ACHN (cell line): ENCODE data around the gene OSBPL2.

Experiments
- DNase-seq: peaks from one replicate; pipeline ENCODE4 v3.0.0-alpha.2; 2015
- in situ Hi-C: cut with HindIII; loops from 2 replicates; pipeline ENCODE4 v1.10.0; 2017; ENCODE audit warnings: low sequenced_read_pairs, low pct_ligation_motif_present, low pct_unique_long_range_greater_than_20kb

The OSBPL2 gene

DNA sequence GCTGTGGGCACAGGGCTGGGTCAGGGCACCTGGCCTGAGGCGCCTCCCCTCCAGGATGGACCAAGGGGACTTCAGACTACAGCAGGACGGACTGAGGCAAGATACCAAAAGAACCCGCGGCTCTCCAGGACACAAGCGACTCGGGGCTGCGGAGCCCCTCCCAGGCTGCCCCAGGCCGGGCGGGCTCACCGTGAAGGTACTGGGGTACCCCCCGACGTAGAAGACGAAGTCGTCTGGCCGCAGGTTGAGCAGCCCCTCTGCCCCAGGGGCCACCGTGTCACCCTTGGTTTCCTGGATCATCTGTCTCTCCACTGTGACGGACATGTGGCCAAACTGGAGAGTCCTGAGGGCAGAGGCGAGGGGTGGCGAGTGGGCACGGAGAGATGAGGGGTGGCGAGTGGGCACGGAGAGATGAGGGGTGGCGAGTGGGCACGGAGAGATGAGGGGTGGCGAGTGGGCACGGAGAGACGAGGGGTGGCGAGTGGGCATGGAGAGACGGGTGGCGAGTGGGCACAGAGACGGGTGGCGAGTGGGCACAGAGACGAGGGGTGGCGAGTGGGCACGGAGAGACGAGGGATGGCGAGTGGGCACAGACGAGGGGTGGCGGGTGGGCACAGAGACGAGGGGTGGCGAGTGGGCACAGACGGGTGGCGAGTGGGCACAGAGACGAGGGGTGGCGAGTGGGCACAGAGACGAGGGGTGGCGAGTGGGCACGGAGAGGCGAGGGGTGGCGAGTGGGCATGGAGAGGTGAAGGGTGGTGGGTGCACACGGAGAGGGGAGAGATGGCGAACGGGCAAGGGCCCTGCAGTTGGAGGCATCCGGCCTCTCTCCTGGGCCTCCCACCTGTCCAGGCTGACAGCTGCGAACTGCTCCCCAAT, 75.4 kb downstream of the OSBPL2 start:
- in situ Hi-C loops: no loop called here
- DNase-seq: no peak

DNA sequence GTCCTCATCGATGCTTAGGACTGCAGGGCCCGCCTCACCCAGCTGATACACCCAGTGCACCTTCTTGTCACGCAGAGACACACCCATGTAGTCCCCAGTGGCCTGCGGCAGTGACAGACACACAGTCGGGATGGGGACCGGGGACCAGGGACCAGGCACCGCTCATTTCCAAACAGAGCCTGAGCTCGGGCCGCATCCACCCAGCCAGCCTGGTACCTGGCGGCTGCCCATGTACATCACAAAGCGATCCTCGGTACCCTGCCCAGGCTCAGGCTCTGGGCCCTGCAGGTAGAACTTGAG, 76.0 kb downstream of the OSBPL2 start:
- no peak for DNase-seq

DNA sequence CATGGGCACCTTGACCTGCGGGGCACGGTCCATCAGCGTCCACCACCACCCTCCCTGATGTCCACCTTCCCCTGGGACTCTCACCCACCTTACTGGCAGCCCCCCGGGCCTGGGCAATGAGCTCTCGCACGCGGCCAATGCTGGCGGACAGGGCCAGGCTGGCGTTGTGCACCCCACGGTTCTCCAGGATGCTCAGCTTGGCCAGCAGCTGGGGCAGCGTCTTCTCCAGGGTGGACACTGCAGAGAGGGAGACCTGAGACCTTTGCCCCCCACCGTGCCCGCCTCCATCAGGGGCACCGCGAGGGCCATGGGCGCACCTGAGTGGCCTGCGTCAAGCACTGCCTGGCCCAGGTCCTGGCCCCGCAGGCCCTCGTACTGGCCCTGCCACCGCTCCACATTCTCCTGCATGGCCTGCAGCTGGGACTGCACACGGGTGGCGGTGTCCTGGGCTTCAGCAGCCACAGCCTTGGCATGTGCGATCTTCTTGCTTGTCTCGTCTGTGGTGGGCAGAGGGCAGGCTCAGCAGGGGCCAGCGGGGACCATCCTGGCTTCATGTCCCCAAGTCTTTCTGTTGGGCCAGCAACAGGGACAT, 76.5 kb downstream of the OSBPL2 start:
- no peak for DNase-seq
- in situ Hi-C loops: no loop called here

More for the DNA sequence above, 76.0 kb downstream of the OSBPL2 start:
- in situ Hi-C loops: no loop called here

DNA sequence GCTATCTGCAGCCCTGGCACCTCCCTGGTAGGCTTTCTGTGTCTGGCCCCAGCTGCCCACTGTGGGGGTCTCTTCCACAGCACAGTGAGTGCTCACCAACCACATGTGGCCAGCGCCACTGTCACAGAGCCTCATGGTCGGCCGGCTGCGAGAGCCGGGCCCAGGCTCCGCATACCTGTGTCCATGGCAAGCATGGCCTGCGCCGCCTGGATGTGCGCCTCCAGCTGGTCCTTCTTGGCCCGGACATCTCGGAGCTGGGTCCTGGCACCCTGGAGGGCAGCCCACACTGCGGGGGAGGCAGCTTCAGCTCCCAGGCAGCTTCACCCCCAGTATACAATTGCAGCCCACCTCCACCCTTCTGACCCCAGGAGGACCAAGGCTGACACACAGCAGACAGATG, 77.5 kb downstream of the OSBPL2 start:
- no peak for DNase-seq
- in situ Hi-C loops: no loop called here

DNA sequence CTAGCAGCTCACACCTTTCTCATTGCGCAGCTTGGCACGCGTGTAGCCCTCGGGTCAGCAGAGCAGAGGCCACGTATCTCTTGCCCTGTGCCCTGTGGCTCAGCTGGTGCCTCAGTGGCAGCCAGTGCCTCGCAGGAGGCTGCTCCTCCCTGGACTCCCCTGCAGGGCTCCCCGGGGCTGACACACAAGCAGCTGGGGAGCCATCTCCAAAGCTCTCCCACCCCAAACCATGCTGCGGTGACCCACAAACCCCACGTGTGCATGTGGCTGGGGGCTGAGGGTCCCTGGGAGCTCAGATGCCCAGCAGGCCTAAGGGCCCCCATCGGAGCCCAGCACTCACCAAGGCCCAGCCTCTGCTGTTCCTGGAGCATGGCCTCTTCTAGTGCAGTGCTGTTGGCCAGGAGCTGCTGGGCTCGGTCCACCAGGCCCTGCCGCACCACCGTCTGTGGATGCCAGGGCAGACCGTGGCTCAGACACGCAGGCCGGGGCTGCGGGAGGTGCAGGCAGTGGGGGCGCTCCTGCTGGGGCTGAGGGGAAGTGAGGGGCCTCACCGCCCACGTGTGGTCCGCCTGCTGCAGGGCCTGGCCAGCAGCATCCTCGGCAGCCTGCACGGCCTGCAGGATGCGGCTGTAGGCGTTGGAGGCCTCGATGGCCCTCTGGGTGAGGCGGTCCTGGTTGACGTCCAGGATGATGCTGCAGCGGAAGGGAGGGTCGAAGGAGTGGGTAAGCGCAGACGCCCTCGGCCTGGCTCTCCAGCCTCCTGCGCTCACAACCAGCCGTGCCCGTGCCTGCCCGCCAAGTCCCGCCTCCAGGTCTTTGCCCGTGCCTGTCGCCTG, 78.2 kb downstream of the OSBPL2 start:
- in situ Hi-C loops: no loop called here
- no peak for DNase-seq

DNA sequence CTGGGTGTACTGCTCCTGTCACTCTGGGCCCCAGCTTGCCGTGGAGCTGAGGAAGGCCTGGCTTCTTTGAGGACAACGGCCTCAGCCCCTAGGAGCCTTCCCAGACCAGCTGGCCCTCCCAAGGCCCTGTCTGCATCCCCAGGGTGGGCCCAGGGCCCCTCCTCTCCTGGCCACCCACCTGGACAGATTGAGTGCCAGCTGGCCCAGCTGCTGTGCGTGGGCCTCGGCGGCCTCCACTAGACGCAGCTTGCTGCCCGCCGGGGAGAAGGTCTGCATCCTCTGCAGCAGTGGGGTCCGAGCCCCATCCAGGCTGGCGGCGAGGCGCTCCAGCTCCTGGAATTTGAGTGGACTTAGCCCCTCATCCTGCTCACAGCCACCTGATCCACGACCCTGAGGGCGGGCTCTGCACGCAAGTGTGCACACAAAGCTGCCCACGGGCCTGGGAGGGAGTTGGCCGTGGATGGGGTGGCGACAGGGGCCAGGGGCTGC, 78.9 kb downstream of the OSBPL2 start:
- no peak for DNase-seq
- in situ Hi-C loops: no loop called here

DNA sequence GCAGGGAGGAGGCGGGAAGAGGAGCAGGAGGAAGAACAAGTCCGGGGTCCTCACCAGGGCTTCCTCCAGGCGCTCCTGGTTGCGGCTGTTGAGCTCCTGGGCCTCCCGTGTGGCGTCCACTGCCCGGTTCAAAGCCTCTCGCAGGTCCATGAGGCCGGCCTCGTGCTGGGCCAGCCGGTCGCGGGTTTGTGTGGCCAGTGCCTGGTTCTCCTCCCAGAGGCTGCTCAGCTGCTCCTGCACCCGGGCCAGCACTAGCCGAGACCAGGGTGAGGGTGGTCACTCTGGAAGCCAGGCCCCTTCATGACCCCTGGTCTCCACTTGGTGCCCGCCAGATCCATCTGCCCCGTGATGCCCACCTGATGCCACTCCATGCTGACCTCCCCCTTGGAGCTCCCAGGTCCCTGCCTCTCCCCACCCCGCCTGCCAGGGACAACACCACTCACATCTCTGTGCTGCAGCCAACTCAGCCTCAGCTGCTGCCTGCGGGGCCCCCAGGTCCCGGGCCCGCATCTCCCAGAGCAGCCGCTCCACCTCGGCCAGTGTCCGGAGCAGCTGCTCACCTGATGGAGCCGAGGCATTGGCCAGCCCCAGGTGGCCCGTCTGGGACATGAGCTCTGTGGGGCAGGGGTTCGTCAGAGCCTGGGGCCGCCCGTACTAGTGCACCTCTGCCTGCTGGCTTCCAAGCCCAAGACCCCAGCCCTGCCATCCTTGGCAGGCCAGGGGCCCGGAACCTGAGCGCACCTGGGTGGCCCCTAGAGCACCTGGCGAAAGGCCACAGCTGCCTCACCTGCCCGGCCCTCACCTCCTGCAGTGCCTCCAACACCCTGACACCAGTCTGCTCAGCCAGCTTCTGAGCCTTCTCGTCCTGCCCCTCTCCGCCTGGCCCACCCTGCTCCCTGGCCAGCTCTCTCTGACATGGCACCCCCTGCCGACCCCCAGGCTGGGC, 80.4 kb downstream of the OSBPL2 start:
- in situ Hi-C loops: no loop called here
- no peak for DNase-seq

DNA sequence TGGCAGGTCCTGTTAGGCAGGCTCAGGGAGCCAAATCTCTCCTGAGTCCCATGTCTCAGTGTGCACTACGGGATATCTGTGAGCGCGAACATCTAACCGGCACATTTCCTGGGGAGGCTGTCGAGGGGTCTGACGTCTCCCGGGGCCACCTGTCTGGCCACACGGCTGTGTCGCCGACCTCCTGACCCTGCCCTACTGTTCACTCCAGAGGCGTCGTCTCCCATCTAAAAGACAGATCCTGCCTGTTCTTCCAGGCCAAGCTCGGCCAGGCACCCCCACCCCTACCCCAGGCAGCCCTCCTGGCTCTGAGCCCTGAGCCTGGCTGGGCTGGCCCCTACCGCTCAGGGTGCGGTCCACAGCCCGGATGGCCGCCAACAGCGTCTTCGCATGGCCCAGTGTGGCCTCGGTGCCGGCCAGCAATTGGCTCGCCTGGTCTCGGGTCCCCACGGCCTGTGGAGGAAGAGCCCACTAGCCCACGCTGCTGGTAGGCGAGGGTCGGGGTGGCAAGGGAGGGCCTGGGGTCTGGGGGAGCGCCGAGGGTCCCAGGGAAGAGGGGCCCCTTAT, 81.1 kb downstream of the OSBPL2 start:
- in situ Hi-C loops: no loop called here
- DNase-seq: no peak

DNA sequence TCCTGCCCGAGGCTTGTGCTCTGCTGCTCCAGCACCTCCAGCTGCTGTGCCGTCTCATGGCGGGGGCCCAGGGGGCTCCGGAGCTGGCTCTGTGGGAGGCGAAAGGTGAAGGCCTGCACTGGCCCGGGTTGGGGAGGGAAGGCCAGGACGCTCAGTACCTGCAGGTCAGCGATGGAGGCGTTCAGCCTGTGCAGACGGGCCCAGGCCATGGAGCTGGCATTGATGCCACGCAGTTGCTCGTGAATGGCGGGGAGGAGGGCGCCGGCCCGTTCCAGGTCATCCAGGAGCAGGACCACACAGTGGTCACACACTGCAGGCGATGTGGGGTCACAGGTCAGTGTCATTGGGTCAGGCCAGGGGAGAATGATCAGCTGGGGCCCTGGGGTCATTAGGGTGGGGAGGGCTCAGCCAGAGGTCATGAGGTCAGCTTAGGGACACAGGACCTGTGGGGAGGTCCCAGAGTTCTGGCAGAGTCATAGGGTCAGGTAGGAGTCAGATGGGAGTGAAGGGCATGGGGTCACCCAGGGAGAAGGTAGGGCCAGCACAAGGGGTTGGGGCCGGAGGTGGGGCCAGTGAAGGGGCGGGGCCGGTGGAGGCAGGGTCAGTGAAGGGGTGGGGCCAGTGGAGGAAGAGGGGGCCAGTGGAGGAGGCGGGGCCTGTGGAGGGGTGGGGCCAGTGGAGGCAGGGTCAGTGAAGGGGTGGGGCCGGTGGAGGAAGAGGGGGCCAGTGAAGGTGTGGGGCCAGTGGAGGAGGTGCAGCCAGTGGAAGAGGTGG, 82.4 kb downstream of the OSBPL2 start:
- peak; percentile 16 for DNase-seq
- in situ Hi-C loops: no loop called here

DNA sequence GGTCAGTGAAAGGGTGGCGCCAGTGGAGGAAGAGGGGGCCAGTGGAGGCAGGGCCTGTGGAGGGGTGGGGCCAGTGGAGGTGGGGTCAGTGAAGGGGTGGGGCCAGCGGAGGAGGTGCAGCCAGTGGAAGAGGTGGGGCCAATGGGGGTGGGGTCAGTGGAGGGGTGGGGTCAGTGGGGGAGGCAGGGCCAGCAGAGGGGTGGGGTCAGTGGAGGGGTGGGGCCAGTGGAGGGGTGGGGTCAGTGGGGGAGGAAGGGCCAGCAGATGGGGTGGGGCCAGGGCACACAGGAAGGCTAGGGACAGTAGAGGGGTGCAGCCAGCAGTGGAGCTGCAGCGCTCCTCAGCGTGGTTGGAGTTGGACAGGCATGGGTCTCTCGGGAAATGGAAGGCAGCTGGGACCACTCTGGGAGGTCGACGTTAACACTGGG, 83.2 kb downstream of the OSBPL2 start:
- DNase-seq: peak; percentile 11
- in situ Hi-C loops: no loop called here

DNA sequence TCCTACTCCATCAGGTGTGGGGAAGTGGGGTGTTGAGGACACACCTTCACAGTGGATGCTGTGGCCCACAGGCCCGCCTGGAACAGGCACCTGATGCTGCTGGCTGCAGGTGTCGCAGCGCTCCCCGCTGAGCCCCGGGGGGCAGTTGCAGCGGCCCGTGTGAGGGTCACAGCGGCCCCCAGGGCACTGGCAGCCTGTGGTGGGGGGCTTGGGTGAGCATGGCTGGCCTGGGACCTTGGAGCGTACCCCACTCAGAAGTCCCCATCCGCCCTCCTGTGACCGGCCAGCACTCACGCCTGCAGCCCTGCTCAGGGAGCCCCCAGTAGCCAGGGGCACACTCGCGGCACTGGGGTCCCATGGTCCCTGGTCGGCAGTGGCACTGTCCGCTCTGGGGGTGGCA, 83.7 kb downstream of the OSBPL2 start:
- in situ Hi-C loops: no loop called here
- no peak for DNase-seq

DNA sequence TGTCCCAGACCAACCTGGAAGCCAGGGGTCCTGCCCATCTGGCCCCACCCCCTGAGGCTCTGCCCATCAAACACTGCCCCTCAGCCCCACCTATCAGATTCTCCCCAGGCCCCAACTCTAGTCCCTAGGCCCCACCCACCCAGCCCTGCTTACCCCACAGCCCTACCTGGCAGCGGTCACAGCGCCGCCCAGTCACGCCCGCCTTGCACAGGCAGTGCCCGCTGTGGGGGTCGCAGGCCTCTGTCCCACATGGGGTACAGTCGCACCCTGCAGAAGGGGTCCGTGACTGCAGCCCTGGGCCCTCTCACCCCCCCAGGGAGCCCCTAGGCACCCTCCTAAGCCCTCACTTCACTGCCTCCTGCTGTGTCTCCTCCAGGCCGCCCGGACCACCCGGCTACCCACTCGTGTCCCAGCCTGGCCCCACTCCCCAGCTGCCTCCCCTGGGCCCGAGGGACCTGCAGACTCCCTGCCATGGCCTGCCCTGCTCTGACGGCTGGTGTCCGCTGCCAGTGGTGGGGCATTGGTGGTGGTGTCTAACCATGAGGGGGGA, 84.2 kb downstream of the OSBPL2 start:
- DNase-seq: no peak
- in situ Hi-C loops: no loop called here

DNA sequence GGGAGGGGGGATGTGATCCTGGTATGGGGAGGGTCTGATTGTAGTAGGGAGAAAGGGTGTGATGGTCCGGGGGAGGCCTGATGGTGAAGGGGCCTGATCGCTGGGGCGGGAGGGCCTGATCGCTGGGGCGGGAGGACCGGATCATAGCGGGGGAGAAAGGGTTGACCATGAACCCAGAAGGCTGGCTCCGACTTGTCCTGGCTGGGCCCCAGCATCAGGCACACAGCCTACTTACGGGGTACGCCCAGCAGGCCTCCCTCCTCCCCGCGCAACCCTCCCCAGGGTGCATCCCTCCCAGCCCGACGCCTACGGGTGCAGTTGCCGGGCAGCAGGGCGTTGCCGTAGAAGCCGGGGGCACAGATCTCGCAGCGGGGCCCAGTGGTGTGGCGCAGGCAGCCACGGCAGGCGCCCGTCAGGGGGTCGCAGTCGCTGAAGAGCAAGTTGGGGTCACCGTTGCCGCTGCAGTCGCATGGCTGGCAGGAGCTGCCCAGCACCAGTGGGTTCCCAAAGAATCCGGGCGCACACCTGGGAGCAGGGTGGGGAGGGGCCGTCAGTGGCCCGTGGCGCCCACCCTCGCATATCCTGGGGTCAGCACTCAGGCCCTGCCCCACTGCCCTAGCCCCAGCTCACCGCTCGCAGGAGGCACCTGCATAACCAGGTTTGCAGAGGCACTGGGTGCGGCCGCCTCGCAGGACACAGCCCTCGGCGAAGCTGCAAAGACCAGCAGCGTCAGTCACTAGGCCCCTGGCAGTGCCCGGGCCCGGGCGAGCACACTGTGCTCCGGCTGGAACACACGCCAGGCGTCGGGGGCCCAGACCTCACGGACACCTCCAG, 85.0 kb downstream of the OSBPL2 start:
- in situ Hi-C loops: no loop called here

DNA sequence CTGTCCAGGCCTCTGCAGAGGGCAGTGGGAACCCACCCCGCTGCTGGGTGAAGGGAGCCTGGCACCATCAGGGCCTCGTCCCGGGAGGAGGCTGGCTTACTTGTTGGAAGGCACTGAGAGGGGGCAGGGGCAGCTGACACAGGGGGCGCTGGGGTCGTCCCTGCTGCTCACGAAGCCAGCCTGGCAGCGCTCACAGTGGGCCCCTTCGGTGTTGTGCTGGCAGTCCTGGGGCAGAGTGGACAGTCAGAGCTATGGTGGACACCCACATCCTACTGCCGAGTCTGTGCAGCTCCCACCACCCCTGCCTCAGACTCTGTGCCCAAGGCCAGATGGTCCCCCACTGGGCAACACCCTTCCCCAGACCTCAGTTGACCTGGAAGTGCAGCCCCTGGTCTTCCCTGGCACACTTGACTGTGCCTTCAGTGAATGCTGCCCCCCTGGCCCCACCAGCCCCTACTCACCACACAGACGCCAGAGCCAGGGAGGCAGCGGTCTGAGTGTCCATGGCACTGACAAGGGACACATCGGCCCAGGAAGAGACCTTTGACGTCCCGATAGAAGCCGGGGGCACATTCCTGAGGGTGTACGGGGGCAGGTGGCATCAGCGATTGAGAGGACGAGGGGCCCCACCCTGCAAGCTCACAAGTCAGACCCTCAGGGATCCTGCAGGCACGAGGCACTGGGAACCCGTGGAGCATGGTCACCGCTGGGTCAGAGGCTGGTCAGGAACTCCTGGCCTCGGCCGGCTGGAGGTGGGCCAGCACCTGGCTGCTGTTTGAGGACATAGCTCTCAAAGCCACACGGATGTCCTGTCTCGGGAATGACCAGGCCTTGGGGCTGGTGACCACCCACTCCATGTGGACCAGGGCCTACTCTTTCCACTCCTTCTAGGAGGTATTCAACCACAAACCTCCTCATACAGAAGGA, 85.9 kb downstream of the OSBPL2 start:
- DNase-seq: no peak
- in situ Hi-C loops: no loop called here

More for the DNA sequence above, 85.0 kb downstream of the OSBPL2 start:
- no peak for DNase-seq

DNA sequence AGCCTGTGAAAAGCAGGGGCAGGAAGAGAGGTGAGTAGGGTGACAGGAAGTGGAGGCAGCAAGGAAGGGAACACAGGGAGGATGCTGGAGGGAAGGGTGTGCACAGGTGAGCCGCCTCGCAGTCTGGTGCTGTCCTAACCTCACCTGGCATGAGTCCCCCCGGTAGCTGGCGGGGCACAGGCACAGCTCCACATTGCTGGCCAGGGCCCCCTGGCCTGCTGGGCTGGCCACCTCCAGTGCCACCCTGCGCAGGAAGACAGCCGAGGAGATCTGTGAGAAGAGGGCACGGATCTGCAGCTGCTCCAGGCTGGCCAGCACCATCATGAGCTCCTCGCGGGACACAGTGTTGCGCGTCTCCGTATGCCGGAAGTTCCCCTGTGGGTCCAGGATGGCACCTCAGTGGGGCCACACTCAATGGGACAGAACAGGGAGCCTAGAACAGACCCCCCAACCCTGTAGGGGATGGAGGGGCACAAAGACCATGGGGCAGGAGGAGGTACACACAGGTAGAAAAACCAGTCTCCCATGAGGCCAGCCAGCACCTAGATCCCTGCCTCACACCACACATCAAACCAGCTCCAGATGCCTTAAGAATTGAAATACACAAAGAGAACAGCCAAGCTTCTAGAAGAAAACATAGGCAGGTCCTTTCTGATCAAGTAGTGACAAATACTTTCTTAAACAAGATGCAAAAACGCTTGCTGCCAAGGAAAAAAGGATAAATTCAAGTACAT, 87.0 kb downstream of the OSBPL2 start:
- in situ Hi-C loops: no loop called here
- no peak for DNase-seq
